B cell (primary cell): ENCODE measurements around the gene RAB17. TPM values are rescaled to one million over a fixed set of nuclear protein-coding genes. Genes with fewer than 3 reads are reported as not detected.

Experiments
- ATAC-seq: fragments of 200-7000 bp; cut with Tn5 transposase; one replicate; pipeline ENCODE4 v1.10.0; 2021; ENCODE audit warnings: low read depth, mild to moderate bottlenecking, moderate number of reproducible peaks, moderate library complexity
- CTCF ChIA-PET: fragments of 350-600 bp; sonication (Branson Sonifier 250); formaldehyde crosslinking; loops from one replicate; lab custom pipeline; 2021; ENCODE audit warnings: antibody characterized with exemption, inconsistent platforms; lab: Charles Lee
- POLR2A ChIA-PET: fragments of 350-600 bp; sonication (Branson Sonifier 250); formaldehyde crosslinking; loops from one replicate; lab custom pipeline; 2021; ENCODE audit warnings: antibody characterized with exemption; lab: Charles Lee
- DNase-seq: peaks from one replicate; pipeline ENCODE4 v3.0.0; 2013
- H2AFZ ChIP-seq: 2 replicates; pipeline ENCODE4 v1.6.1; 2012; ENCODE audit warnings: mild to moderate bottlenecking, low read depth, low read length; ENCODE audit not compliant: insufficient read depth, poor library complexity, severe bottlenecking
- H3K27ac ChIP-seq, 2 donors: 1 replicate in 1 of 2; 2 replicates in 1 of 2; pipeline ENCODE4 v1.5.1; 2012 to 2013; ENCODE audit warnings: low read length in 2 of 2, mild to moderate bottlenecking in 2 of 2, moderate library complexity in 1 of 2
- H3K27me3 ChIP-seq, 4 experiments: fragments of 200-600 bp in 1 of 4; sonication (generic) in 1 of 4; replicated peaks in 1 of 4; 1 replicate in 2 of 4; 2 replicates in 2 of 4; pipeline versions ENCODE4 v1.6.1 to v1.7.0; 2013 to 2016; ENCODE audit warnings: low read length in 3 of 4, mild to moderate bottlenecking in 2 of 4, mixed read lengths in 1 of 4, moderate library complexity in 1 of 4; ENCODE audit not compliant: insufficient read depth in 4 of 4, control insufficient read depth in 3 of 4; ENCODE audit errors: control extremely low read depth in 1 of 4
- H3K36me3 ChIP-seq, 2 experiments: replicated peaks in 1 of 2; 1 replicate in 1 of 2; 2 replicates in 1 of 2; pipeline versions ENCODE4 v1.6.1 to v1.7.1; 2013; ENCODE audit warnings: low read length in 1 of 2; ENCODE audit not compliant: insufficient read depth in 2 of 2, control insufficient read depth in 1 of 2; ENCODE audit errors: control extremely low read depth in 1 of 2, extremely low read depth in 1 of 2
- H3K4me1 ChIP-seq, 2 donors: fragments of 200-600 bp in 1 of 2; sonication (generic) in 1 of 2; 1 replicate in 1 of 2; 2 replicates in 1 of 2; pipeline versions ENCODE4 v1.5.1 to v1.6.1; 2013 to 2017; ENCODE audit warnings: low read length in 2 of 2; ENCODE audit not compliant: control insufficient read depth in 2 of 2, insufficient read depth in 2 of 2
- H3K4me2 ChIP-seq: replicated peaks from 2 replicates; pipeline ENCODE3; 2012; ENCODE audit warnings: mild to moderate bottlenecking, low read depth, low read length; ENCODE audit not compliant: poor library complexity, severe bottlenecking
- H3K4me3 ChIP-seq, 5 experiments: fragments of 200-600 bp in 1 of 5; sonication (generic) in 1 of 5; 1 replicate in 3 of 5; 2 replicates in 2 of 5; pipeline versions ENCODE4 v1.5.1 to v1.7.0; 2011 to 2016; ENCODE audit warnings: low read length in 4 of 5, mild to moderate bottlenecking in 4 of 5, low read depth in 2 of 5, control low read depth in 1 of 5, moderate library complexity in 1 of 5; ENCODE audit not compliant: insufficient read depth in 1 of 5; ENCODE audit errors: control extremely low read depth in 1 of 5, extremely low read depth in 1 of 5
- H3K79me2 ChIP-seq: fragments of 200-600 bp; sonication (generic); one replicate; pipeline ENCODE4 v1.6.0; 2016; ENCODE audit warnings: low read length; ENCODE audit not compliant: control insufficient read depth, insufficient read depth
- H3K9ac ChIP-seq: fragments of 200-600 bp; sonication (generic); 2 replicates; pipeline ENCODE4 v1.6.1; 2017; ENCODE audit warnings: mild to moderate bottlenecking, low read length, moderate library complexity
- H3K9me3 ChIP-seq, 3 donors: one replicate each; pipeline versions ENCODE4 v1.6.1 to v1.7.1; 2013; ENCODE audit warnings: low read length in 2 of 3; ENCODE audit not compliant: control insufficient read depth in 2 of 3, insufficient read depth in 1 of 3; ENCODE audit errors: control extremely low read depth in 1 of 3
- H4K20me1 ChIP-seq: 2 replicates; pipeline ENCODE4 v1.6.0; 2012; ENCODE audit warnings: mild to moderate bottlenecking, low read length; ENCODE audit not compliant: insufficient read depth, control insufficient read depth, poor library complexity, severe bottlenecking
- H3K27ac Mint-ChIP-seq: one replicate; pipeline ENCODE4 v1.8.0; 2021; ENCODE audit warnings: mixed read lengths
- H3K27me3 Mint-ChIP-seq: one replicate; pipeline ENCODE4 v1.8.0; 2021; ENCODE audit warnings: mixed read lengths
- H3K4me1 Mint-ChIP-seq: one replicate; pipeline ENCODE4 v1.8.0; 2021; ENCODE audit warnings: mixed read lengths
- H3K4me3 Mint-ChIP-seq: one replicate; pipeline ENCODE4 v1.8.0; 2021; ENCODE audit warnings: mixed read lengths
- H3K9me3 Mint-ChIP-seq: one replicate; pipeline ENCODE4 v1.8.0; 2022; ENCODE audit warnings: mixed read lengths; ENCODE audit not compliant: insufficient read depth
- EZH2 ChIP-seq: IDR thresholded peaks from 2 replicates; pipeline ENCODE4 v1.6.1; 2012; ENCODE audit warnings: borderline replicate concordance, low read depth, mild to moderate bottlenecking, moderate library complexity, low read length; ENCODE audit not compliant: insufficient read depth, poor library complexity, severe bottlenecking
- WGBS: methylation state at CpG from one replicate; pipeline ENCODE4 v1.1.5; 2013; ENCODE audit warnings: missing lambda C conversion rate; ENCODE audit not compliant: insufficient coverage; 5-methylcytosine and 5-hydroxymethylcytosine counted together
- intact Hi-C: fragments of 100-400 bp; cut with micrococcal nuclease; formaldehyde crosslinking; loops from one replicate; pipeline ENCODE4 v1.10.0; 2022
- polyA plus RNA-seq: library from polyadenylated mRNA; depleted of rRNA; stranded (reverse); fragments of >200 nt; gene quantifications from 2 replicates; pipeline ENCODE4 v1.2.3, GENCODE V29; 2012
- total RNA-seq, 2 donors: library from RNA; stranded (reverse); fragments of 120-200 nt in 1 of 2; gene quantifications; 1 replicate in 1 of 2; 2 replicates in 1 of 2; pipeline versions ENCODE4 v1.2.3 to v1.2.4, GENCODE V29; 2013 to 2022
- TF ChIP-seq, protein P1 (sequence below): fragments of 200-600 bp; IDR thresholded peaks from one replicate; pipeline ENCODE4 v1.8.0; 2022; ENCODE audit warnings: antibody characterized with exemption, mild to moderate bottlenecking

Gene RAB17
- total and polyA plus RNA-seq, 2 donors (not counting 1 experiment from before 2014, with no cell fraction given), result not detected

DNA sequence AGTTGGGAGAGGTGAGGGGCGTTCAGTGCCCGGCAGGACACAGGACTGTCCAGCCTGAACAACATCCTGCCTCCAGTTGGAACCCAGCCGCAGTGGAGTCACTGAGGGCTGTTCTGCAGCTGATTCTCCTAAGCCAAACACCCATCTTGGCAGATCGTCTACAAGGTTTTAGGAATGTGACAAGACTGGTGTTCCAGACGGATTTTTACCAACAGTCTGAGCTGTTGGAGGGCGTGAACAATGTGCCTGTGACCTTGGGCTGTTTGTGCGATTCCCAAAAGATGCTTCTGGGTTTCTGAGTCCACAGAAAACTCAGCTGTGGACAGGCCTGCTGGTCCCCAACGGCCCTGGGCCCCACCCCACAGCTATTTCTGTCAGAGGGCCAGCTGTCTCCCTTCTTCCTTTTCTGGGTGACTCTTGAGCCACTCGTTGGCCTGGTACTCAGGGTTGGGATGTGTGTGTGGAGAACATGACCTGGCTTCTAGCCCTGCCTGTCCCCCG, 42.6 kb upstream of the RAB17 start:
- H3K4me1 ChIP-seq, result peaks cover 7 to 10% of the 10 kb centered on the region in 2 donors
- no peak overlapping the region for H3K9ac ChIP-seq
- DNase-seq (no peak), ATAC-seq (no peak)
- Mint-ChIP-seq H3K9me3 (peaks cover 7% of the 10 kb centered on the region), H3K27me3 (peaks cover 52% of the 10 kb centered on the region), H3K4me3 (no peak overlapping the region), H3K27ac (no peak overlapping the region), H3K4me1 (peaks cover 16% of the 10 kb centered on the region)
- no peaks in the 10 kb centered on the region for H3K79me2 ChIP-seq
- no peak overlapping the region for H3K4me3 ChIP-seq
- H3K27me3 ChIP-seq, result peaks cover 0 to 25% (median 15%) of the 10 kb centered on the region in 4 experiments
- no peak overlapping the region for H2AFZ ChIP-seq
- TF ChIP-seq EZH2, result no peak
- TF ChIP-seq, protein P1, sequence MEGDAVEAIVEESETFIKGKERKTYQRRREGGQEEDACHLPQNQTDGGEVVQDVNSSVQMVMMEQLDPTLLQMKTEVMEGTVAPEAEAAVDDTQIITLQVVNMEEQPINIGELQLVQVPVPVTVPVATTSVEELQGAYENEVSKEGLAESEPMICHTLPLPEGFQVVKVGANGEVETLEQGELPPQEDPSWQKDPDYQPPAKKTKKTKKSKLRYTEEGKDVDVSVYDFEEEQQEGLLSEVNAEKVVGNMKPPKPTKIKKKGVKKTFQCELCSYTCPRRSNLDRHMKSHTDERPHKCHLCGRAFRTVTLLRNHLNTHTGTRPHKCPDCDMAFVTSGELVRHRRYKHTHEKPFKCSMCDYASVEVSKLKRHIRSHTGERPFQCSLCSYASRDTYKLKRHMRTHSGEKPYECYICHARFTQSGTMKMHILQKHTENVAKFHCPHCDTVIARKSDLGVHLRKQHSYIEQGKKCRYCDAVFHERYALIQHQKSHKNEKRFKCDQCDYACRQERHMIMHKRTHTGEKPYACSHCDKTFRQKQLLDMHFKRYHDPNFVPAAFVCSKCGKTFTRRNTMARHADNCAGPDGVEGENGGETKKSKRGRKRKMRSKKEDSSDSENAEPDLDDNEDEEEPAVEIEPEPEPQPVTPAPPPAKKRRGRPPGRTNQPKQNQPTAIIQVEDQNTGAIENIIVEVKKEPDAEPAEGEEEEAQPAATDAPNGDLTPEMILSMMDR, result no peak
- no peaks in the 10 kb centered on the region for H4K20me1 ChIP-seq
- 81% methylated on average over 10 of the region's 10 CpGs for WGBS
- H3K4me2 ChIP-seq, result no peak overlapping the region
- ChIA-PET POLR2A (no interaction called here), CTCF (interaction anchor here (1.1 to 1.4 kb wide), 2 partner anchors 61 to 112 kb away, joined by 3 read pairs; no protein-coding TSS in a partner anchor)
- peaks cover 0 to 3% (median 0%) of the 10 kb centered on the region in 3 donors for H3K9me3 ChIP-seq
- intact Hi-C loops, result no loop called here
- H3K36me3 ChIP-seq, result no peaks in the 10 kb centered on the region
- no peak overlapping the region for H3K27ac ChIP-seq

DNA sequence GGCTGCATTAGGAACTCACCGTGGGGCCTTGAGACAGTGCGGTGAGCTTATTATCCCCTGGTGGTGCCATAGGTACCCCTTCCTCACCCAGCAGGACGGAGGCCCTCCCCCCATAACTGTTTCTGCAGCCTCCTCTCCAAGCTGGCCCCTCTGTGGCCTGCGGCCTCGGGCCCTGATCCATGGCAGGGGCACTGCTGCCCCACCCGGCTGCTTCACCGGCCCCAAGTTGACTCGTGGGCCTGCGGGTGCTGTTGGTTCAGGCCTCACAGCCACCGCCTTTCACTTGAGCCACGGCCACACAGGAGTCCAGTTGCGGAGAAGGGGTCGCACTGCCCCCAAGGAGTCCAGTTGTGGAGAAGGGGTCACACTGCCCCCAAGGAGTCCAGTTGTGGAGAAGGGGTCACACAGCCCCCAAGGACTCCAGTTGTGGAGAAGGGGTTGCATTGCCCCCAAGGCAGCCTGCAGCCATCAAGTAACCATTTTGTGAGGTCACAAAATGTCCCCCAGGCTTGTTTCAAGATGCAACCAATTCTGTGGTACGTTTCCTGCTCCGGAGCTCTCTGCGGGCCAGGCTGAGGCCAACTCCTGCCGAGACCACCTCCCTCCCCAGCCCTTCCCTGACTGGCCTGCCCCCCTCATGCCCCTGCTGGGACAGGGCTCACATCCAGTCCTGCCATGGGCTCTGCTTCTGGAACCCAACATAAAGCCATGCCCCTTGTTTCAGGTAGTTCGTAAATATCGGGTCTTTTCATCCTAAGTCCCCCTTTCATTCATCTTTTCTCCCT, 41.5 kb upstream of the RAB17 start:
- Mint-ChIP-seq H3K27ac (no peak overlapping the region), H3K4me1 (peaks cover 19% of the 10 kb centered on the region), H3K27me3 (peaks cover 45% of the 10 kb centered on the region), H3K9me3 (peaks cover 7% of the 10 kb centered on the region), H3K4me3 (no peak overlapping the region)
- ChIA-PET CTCF (no interaction called here), POLR2A (no interaction called here)
- Histone ChIP-seq H2AFZ (no peak overlapping the region), H3K27me3 (peaks cover 0 to 26% (median 16%) of the 10 kb centered on the region in 4 experiments), H3K79me2 (no peaks in the 10 kb centered on the region), H3K4me1 (peaks cover 10 to 14% of the 10 kb centered on the region in 2 donors), H3K4me2 (no peak overlapping the region), H3K4me3 (no peak overlapping the region), H3K27ac (no peak overlapping the region), H3K9ac (no peak overlapping the region), H4K20me1 (no peaks in the 10 kb centered on the region), H3K36me3 (no peaks in the 10 kb centered on the region), H3K9me3 (peaks cover 0 to 3% (median 0%) of the 10 kb centered on the region in 3 donors)
- no peak for DNase-seq
- ATAC-seq, result no peak
- intact Hi-C loops, result no loop called here
- no peak for TF ChIP-seq EZH2
- TF ChIP-seq, protein P1, result no peak
- 90% methylated on average over 19 of the region's 19 CpGs for WGBS
